Osteoblast (primary cell): Measurements from ENCODE around the gene CCN6. TPM values are rescaled to one million over a fixed set of nuclear protein-coding genes. Genes with fewer than 3 reads are reported as not detected.

Experiments
- DNase-seq: peaks from one replicate; pipeline ENCODE4 v3.0.0; 2011; ENCODE audit warnings: low spot score, mixed read lengths; ENCODE audit not compliant: insufficient read length; ENCODE audit errors: missing footprints
- H2AFZ ChIP-seq: 2 replicates; pipeline ENCODE4 v1.6.0; 2011; ENCODE audit warnings: mild to moderate bottlenecking, low read length
- H3K27ac ChIP-seq: 2 replicates; pipeline ENCODE4 v1.5.1; 2011; ENCODE audit warnings: mild to moderate bottlenecking, low read depth, low read length, moderate library complexity
- H3K27me3 ChIP-seq: 2 replicates; pipeline ENCODE4 v1.6.0; 2012; ENCODE audit warnings: mild to moderate bottlenecking, control low read depth, inconsistent platforms, low read length, moderate library complexity; ENCODE audit not compliant: insufficient read depth
- H3K36me3 ChIP-seq: 2 replicates; pipeline ENCODE4 v1.5.1; 2011; ENCODE audit warnings: mild to moderate bottlenecking, low read length, control low read depth, moderate library complexity; ENCODE audit not compliant: insufficient read depth
- H3K4me1 ChIP-seq: 2 replicates; pipeline ENCODE4 v1.5.1; 2011; ENCODE audit warnings: mild to moderate bottlenecking, low read length, control low read depth, moderate library complexity; ENCODE audit not compliant: insufficient read depth
- H3K4me2 ChIP-seq: 2 replicates; pipeline ENCODE4 v1.6.0; 2011; ENCODE audit warnings: mild to moderate bottlenecking, low read length; ENCODE audit not compliant: insufficient read depth
- H3K4me3 ChIP-seq: fragments of 200-600 bp; sonication (generic); 3 replicates; pipeline ENCODE4 v1.5.1; 2012; ENCODE audit warnings: mild to moderate bottlenecking, low read length, inconsistent platforms; ENCODE audit not compliant: insufficient read depth
- H3K79me2 ChIP-seq: 2 replicates; pipeline ENCODE4 v1.6.0; 2012; ENCODE audit warnings: mild to moderate bottlenecking, low read length, control low read depth, inconsistent platforms; ENCODE audit not compliant: insufficient read depth
- H3K9me3 ChIP-seq: 2 replicates; pipeline ENCODE4 v1.5.1; 2011; ENCODE audit warnings: low read depth, low read length, control low read depth
- H4K20me1 ChIP-seq: 2 replicates; pipeline ENCODE4 v1.6.0; 2012; ENCODE audit warnings: mild to moderate bottlenecking, low read length, control low read depth; ENCODE audit not compliant: insufficient read depth
- CTCF ChIP-seq: IDR thresholded peaks from 2 replicates; pipeline ENCODE4 v1.5.1; 2011; ENCODE audit warnings: mild to moderate bottlenecking, low read depth, low read length, moderate library complexity; ENCODE audit errors: extremely low read depth
- total RNA-seq: library from RNA; depleted of rRNA; stranded (reverse); fragments of >200 nt; gene quantifications from 2 replicates; pipeline ENCODE4 v1.2.3, GENCODE V29; 2012

CCN6 gene
- total RNA-seq, 1 donor, result 6.9 TPM

- Histone ChIP-seq H3K4me1 (no peaks in the 10 kb centered on the region), H3K4me3 (no peak overlapping the region), H3K27me3 (no peaks in the 10 kb centered on the region), H3K9me3 (no peaks in the 10 kb centered on the region), H4K20me1 (no peaks in the 10 kb centered on the region), H3K4me2 (no peak overlapping the region), H3K36me3 (peaks cover 100% of the 10 kb centered on the region), H3K27ac (no peak overlapping the region), H2AFZ (no peak overlapping the region), H3K79me2 (no peaks in the 10 kb centered on the region)
- no peak for TF ChIP-seq CTCF
- DNase-seq, result no peak
Measured at GRCh38 chr6:112113431-112113830, 59.5 kb downstream of the CCN6 start.

DNA sequence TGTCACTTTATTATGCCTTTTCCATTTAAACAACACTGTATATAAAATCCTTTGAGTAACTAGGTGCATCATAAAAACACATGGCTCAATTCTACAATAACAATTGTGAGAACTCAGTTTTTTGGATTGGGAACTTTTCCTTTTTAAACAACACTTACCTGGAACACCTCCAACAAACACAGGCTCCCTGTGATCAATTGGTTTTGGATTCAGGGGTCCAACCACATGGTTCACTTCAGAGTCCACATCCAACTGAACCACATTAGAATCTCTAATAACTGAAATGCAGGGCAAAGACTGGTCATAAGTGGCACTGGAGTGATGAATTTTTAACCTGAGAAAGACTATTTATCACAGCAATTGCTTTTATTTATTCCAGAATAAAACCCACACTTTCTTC, 60.0 kb downstream of the CCN6 start:
- Histone ChIP-seq H3K4me3 (no peak overlapping the region), H3K79me2 (no peaks in the 10 kb centered on the region), H3K4me1 (no peaks in the 10 kb centered on the region), H3K36me3 (peaks cover 100% of the 10 kb centered on the region), H2AFZ (no peak overlapping the region), H3K27ac (no peak overlapping the region), H3K4me2 (no peak overlapping the region), H3K9me3 (no peaks in the 10 kb centered on the region), H4K20me1 (no peaks in the 10 kb centered on the region), H3K27me3 (no peaks in the 10 kb centered on the region)
- TF ChIP-seq CTCF, result no peak
- DNase-seq, result no peak

GRCh38 chr6:112114577-112115223, 60.8 kb downstream of the CCN6 start:
- Histone ChIP-seq H4K20me1 (no peaks in the 10 kb centered on the region), H3K4me1 (no peaks in the 10 kb centered on the region), H3K4me2 (no peak overlapping the region), H3K27ac (no peak overlapping the region), H3K36me3 (peaks cover 100% of the 10 kb centered on the region), H3K4me3 (no peak overlapping the region), H3K9me3 (no peaks in the 10 kb centered on the region), H2AFZ (no peak overlapping the region), H3K27me3 (no peaks in the 10 kb centered on the region), H3K79me2 (no peaks in the 10 kb centered on the region)
- DNase-seq, result no peak
- no peak for TF ChIP-seq CTCF

DNA sequence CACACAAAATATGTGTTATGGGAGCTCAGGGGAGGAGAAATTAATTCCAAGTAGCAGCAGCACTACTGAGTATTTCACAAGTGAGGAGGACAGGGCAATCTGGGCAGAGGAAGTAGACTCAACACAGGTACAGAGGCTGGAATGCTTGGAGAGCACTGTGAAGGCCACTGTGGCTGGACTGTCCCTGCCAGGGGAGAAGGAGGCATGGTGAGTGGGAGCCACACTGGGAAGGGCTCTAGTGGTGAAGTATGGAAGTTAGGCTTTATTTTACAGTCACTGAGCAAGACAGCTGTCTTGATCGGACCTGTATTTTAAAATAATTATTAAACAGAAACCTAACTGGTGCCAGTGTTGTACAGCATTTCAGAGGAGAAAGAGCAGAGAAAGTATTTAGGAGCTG, 62.3 kb downstream of the CCN6 start:
- Histone ChIP-seq H3K27ac (no peak overlapping the region), H3K36me3 (peaks cover 100% of the 10 kb centered on the region)

More for the DNA sequence above, 62.3 kb downstream of the CCN6 start:
- DNase-seq, result no peak
- Histone ChIP-seq H3K4me1 (no peaks in the 10 kb centered on the region), H3K79me2 (no peaks in the 10 kb centered on the region), H3K9me3 (no peaks in the 10 kb centered on the region), H3K27me3 (no peaks in the 10 kb centered on the region), H2AFZ (no peak overlapping the region), H3K4me3 (no peak overlapping the region), H3K4me2 (no peak overlapping the region), H4K20me1 (no peaks in the 10 kb centered on the region)
- TF ChIP-seq CTCF, result no peak
